ENCODE measurements around the gene ACOX3. TPM values are rescaled to one million over a fixed set of nuclear protein-coding genes. Genes with fewer than 3 reads are reported as not detected.

The ACOX3 gene
- total and polyA plus RNA-seq, 10 of the 15 experiments (the other 5 are each of a cell fraction or from before 2014, with no cell fraction given), result 2.0 to 24.5 (median 14.0) TPM

DNA sequence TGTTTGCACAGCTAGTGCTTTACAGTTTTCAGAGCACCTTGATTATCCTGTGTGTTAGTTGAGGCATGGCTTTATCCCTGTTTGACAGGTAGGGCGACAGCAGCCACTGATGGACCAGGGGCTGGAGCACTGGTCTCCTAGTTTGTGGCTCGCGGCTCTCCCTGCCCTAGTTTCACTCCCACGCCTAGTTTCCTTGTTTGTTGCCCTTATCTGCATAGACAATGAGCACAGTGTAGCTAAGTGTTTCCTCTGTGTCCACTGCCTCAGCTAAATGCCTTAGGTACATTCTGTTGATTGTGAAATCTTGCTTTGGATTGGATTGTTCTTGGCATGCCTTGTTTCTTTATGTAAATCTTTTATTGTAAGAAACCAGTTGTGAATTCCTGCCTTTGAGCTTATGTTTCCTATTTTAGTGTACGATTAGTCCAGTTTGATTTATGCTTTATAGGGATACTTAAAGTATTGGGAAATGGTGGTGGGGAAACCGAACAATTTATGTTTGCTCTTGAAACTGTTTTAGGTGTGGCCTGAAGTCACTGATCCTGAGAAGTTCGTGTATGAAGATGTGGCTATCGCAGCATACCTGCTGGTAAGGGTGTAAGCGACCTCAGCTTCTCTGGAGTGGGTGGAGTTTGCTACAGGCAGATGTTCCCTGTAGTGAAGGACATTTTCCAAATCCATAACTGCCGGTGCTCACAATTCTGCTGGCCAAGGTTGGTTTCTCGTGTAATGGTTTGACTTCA, 11.1 kb upstream of the ACOX3 start (continued):
- TF ChIP-seq, protein P1, sequence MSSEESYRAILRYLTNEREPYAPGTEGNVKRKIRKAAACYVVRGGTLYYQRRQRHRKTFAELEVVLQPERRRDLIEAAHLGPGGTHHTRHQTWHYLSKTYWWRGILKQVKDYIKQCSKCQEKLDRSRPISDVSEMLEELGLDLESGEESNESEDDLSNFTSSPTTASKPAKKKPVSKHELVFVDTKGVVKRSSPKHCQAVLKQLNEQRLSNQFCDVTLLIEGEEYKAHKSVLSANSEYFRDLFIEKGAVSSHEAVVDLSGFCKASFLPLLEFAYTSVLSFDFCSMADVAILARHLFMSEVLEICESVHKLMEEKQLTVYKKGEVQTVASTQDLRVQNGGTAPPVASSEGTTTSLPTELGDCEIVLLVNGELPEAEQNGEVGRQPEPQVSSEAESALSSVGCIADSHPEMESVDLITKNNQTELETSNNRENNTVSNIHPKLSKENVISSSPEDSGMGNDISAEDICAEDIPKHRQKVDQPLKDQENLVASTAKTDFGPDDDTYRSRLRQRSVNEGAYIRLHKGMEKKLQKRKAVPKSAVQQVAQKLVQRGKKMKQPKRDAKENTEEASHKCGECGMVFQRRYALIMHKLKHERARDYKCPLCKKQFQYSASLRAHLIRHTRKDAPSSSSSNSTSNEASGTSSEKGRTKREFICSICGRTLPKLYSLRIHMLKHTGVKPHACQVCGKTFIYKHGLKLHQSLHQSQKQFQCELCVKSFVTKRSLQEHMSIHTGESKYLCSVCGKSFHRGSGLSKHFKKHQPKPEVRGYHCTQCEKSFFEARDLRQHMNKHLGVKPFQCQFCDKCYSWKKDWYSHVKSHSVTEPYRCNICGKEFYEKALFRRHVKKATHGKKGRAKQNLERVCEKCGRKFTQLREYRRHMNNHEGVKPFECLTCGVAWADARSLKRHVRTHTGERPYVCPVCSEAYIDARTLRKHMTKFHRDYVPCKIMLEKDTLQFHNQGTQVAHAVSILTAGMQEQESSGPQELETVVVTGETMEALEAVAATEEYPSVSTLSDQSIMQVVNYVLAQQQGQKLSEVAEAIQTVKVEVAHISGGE (CRISPR knock-in tag; IDR thresholded peaks at IDR 0.05), result no peak
- TF ChIP-seq, protein P2, sequence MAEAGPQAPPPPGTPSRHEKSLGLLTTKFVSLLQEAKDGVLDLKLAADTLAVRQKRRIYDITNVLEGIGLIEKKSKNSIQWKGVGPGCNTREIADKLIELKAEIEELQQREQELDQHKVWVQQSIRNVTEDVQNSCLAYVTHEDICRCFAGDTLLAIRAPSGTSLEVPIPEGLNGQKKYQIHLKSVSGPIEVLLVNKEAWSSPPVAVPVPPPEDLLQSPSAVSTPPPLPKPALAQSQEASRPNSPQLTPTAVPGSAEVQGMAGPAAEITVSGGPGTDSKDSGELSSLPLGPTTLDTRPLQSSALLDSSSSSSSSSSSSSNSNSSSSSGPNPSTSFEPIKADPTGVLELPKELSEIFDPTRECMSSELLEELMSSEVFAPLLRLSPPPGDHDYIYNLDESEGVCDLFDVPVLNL (IDR thresholded peaks at IDR 0.05; ENCODE audit: low read depth, low read length), result no peak
- TF ChIP-seq IKZF1 (conservative IDR thresholded peaks at IDR 0.05) (no peak), RCOR1 (conservative IDR thresholded peaks at IDR 0.05; ENCODE audit: low read depth, low read length) (no peak), TCF7 (IDR thresholded peaks at IDR 0.05; ENCODE audit: borderline replicate concordance) (no peak), PAX5 (IDR thresholded peaks at IDR 0.05; ENCODE audit: borderline replicate concordance, low read depth, low read length) (no peak), HDAC2 (IDR thresholded peaks at IDR 0.05) (no peak), EP300 (IDR thresholded peaks at IDR 0.05; ENCODE audit: borderline replicate concordance in 1 of 2, control insufficient read depth in 1 of 2, low read depth in 2 of 2, low read length in 2 of 2) (no peak), ZZZ3 (IDR thresholded peaks at IDR 0.05; ENCODE audit: control insufficient read depth, insufficient read length, low read depth) (no peak), SMARCA5 (IDR thresholded peaks at IDR 0.05) (no peak)
- TF ChIP-seq, protein P3, sequence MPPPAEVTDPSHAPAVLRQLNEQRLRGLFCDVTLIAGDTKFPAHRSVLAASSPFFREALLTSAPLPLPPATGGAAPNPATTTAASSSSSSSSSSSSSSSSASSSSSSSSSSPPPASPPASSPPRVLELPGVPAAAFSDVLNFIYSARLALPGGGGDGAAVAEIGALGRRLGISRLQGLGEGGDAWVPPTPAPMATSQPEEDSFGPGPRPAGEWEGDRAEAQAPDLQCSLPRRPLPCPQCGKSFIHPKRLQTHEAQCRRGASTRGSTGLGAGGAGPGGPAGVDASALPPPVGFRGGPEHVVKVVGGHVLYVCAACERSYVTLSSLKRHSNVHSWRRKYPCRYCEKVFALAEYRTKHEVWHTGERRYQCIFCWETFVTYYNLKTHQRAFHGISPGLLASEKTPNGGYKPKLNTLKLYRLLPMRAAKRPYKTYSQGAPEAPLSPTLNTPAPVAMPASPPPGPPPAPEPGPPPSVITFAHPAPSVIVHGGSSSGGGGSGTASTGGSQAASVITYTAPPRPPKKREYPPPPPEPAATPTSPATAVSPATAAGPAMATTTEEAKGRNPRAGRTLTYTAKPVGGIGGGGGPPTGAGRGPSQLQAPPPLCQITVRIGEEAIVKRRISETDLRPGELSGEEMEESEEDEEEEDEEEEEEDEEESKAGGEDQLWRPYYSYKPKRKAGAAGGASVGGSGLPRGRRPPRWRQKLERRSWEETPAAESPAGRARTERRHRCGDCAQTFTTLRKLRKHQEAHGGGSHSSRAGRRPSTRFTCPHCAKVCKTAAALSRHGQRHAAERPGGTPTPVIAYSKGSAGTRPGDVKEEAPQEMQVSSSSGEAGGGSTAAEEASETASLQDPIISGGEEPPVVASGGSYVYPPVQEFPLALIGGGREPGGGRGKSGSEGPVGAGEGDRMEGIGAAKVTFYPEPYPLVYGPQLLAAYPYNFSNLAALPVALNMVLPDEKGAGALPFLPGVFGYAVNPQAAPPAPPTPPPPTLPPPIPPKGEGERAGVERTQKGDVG (CRISPR knock-in tag; IDR thresholded peaks at IDR 0.05), result no peak
- TF ChIP-seq, protein P4, sequence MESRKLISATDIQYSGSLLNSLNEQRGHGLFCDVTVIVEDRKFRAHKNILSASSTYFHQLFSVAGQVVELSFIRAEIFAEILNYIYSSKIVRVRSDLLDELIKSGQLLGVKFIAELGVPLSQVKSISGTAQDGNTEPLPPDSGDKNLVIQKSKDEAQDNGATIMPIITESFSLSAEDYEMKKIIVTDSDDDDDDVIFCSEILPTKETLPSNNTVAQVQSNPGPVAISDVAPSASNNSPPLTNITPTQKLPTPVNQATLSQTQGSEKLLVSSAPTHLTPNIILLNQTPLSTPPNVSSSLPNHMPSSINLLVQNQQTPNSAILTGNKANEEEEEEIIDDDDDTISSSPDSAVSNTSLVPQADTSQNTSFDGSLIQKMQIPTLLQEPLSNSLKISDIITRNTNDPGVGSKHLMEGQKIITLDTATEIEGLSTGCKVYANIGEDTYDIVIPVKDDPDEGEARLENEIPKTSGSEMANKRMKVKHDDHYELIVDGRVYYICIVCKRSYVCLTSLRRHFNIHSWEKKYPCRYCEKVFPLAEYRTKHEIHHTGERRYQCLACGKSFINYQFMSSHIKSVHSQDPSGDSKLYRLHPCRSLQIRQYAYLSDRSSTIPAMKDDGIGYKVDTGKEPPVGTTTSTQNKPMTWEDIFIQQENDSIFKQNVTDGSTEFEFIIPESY (IDR thresholded peaks at IDR 0.05), result no peak
